ENCODE measurements around the gene INSM2. TPM values are rescaled to one million over a fixed set of nuclear protein-coding genes. Genes with fewer than 3 reads are reported as not detected.

INSM2 gene
- total and polyA plus RNA-seq, 2 donors (not counting 1 experiment from before 2014, with no cell fraction given): not detected

- H3K9me3 ChIP-seq (ENCODE audit: control insufficient read depth, insufficient read depth, low read depth, low read length): no peaks in the 10 kb centered on the region
- no peaks in the 10 kb centered on the region for H3K36me3 ChIP-seq (ENCODE audit: control insufficient read depth, insufficient read depth, low read length)
- TF ChIP-seq CTCF (conservative IDR thresholded peaks at IDR 0.05 in 1 of 2, IDR thresholded peaks at IDR 0.05 in 1 of 2; ENCODE audit: low read depth in 1 of 2, low read length in 2 of 2): no peak
- no peak for TF ChIP-seq EZH2 (IDR thresholded peaks at IDR 0.05; ENCODE audit: low read length, missing control alignments)
- no peak overlapping the region for H3K9ac ChIP-seq (ENCODE audit: insufficient read depth, low read length)
- H3K27me3 ChIP-seq (ENCODE audit: control insufficient read depth, insufficient read depth, low read length): peaks cover 34% of the 10 kb centered on the region
- H3K4me3 ChIP-seq (replicated peaks in 1 of 4; ENCODE audit: control extremely low read depth in 1 of 4, insufficient read depth in 1 of 4, low read depth in 3 of 4, low read length in 4 of 4): peak overlapping the region; percentile 38 to 62 (median 54)
- H4K20me1 ChIP-seq (ENCODE audit: control insufficient read depth, extremely low read depth, insufficient read depth, low read length): no peaks in the 10 kb centered on the region
- no peaks in the 10 kb centered on the region for H3K79me2 ChIP-seq (ENCODE audit: control insufficient read depth, insufficient read depth, low read length)
- H3K4me2 ChIP-seq (ENCODE audit: extremely low read depth, insufficient read depth, low read length): no peak overlapping the region
- DNase-seq (ENCODE audit: low read depth in 2 of 2): no peak
- H3K4me1 ChIP-seq (ENCODE audit: control insufficient read depth, extremely low read depth, insufficient read depth, low read length): peaks cover 4% of the 10 kb centered on the region
- no peak overlapping the region for H2AFZ ChIP-seq (ENCODE audit: low read length)
- H3K27ac ChIP-seq (ENCODE audit: insufficient read depth, low read length): no peak overlapping the region
These were observed 1.1 kb upstream of the INSM2 start for GRCh38 chr14:35532783-35533356.

- H3K4me3 ChIP-seq (replicated peaks in 1 of 4; ENCODE audit: control extremely low read depth in 1 of 4, insufficient read depth in 1 of 4, low read depth in 3 of 4, low read length in 4 of 4): peak overlapping the region; percentile 51 to 62 (median 54)
- no peak overlapping the region for H3K27ac ChIP-seq (ENCODE audit: insufficient read depth, low read length)
- peaks cover 4% of the 10 kb centered on the region for H3K4me1 ChIP-seq (ENCODE audit: control insufficient read depth, extremely low read depth, insufficient read depth, low read length)
- H3K9me3 ChIP-seq (ENCODE audit: control insufficient read depth, insufficient read depth, low read depth, low read length): no peaks in the 10 kb centered on the region
- no peak overlapping the region for H3K9ac ChIP-seq (ENCODE audit: insufficient read depth, low read length)
- TF ChIP-seq EZH2 (IDR thresholded peaks at IDR 0.05; ENCODE audit: low read length, missing control alignments): no peak
- TF ChIP-seq CTCF (conservative IDR thresholded peaks at IDR 0.05 in 1 of 2, IDR thresholded peaks at IDR 0.05 in 1 of 2; ENCODE audit: low read depth in 1 of 2, low read length in 2 of 2): peak in 1 of 2 donors; percentile 10
- DNase-seq (ENCODE audit: low read depth in 2 of 2): peak in 1 of 2 donors; percentile 4
- H3K4me2 ChIP-seq (ENCODE audit: extremely low read depth, insufficient read depth, low read length): peak overlapping the region; percentile 97
- H3K36me3 ChIP-seq (ENCODE audit: control insufficient read depth, insufficient read depth, low read length): no peaks in the 10 kb centered on the region
- no peaks in the 10 kb centered on the region for H3K79me2 ChIP-seq (ENCODE audit: control insufficient read depth, insufficient read depth, low read length)
- no peak overlapping the region for H2AFZ ChIP-seq (ENCODE audit: low read length)
- no peaks in the 10 kb centered on the region for H4K20me1 ChIP-seq (ENCODE audit: control insufficient read depth, extremely low read depth, insufficient read depth, low read length)
- H3K27me3 ChIP-seq (ENCODE audit: control insufficient read depth, insufficient read depth, low read length): peaks cover 31% of the 10 kb centered on the region
These were observed 376 bp downstream of the INSM2 start for GRCh38 chr14:35534208-35534872.

- Histone ChIP-seq H4K20me1 (ENCODE audit: control insufficient read depth, extremely low read depth, insufficient read depth, low read length) (no peaks in the 10 kb centered on the region), H3K4me1 (ENCODE audit: control insufficient read depth, extremely low read depth, insufficient read depth, low read length) (peaks cover 4% of the 10 kb centered on the region), H3K9ac (ENCODE audit: insufficient read depth, low read length) (no peak overlapping the region), H3K36me3 (ENCODE audit: control insufficient read depth, insufficient read depth, low read length) (no peaks in the 10 kb centered on the region), H3K9me3 (ENCODE audit: control insufficient read depth, insufficient read depth, low read depth, low read length) (no peaks in the 10 kb centered on the region), H3K4me3 (replicated peaks in 1 of 4; ENCODE audit: control extremely low read depth in 1 of 4, insufficient read depth in 1 of 4, low read depth in 3 of 4, low read length in 4 of 4) (peak overlapping the region in 3 of 4 experiments; percentile 3 to 15 (median 7)), H2AFZ (ENCODE audit: low read length) (no peak overlapping the region), H3K27me3 (ENCODE audit: control insufficient read depth, insufficient read depth, low read length) (peaks cover 31% of the 10 kb centered on the region), H3K4me2 (ENCODE audit: extremely low read depth, insufficient read depth, low read length) (peak overlapping the region; percentile 71), H3K27ac (ENCODE audit: insufficient read depth, low read length) (no peak overlapping the region), H3K79me2 (ENCODE audit: control insufficient read depth, insufficient read depth, low read length) (no peaks in the 10 kb centered on the region)
- peak; percentile 61 to 63 for DNase-seq (ENCODE audit: low read depth in 2 of 2)
- no peak for TF ChIP-seq CTCF (conservative IDR thresholded peaks at IDR 0.05 in 1 of 2, IDR thresholded peaks at IDR 0.05 in 1 of 2; ENCODE audit: low read depth in 1 of 2, low read length in 2 of 2)
- TF ChIP-seq EZH2 (IDR thresholded peaks at IDR 0.05; ENCODE audit: low read length, missing control alignments): peak; percentile 89
These were observed 1.0 kb downstream of the INSM2 start for GRCh38 chr14:35534873-35535482.
